Measurements from ENCODE around the gene CCL22.
"Not testable (repeated sequence)": the region's sequence is repeated elsewhere in the genome, so short reads cannot be mapped to it uniquely, and the experiment has no call there.

The CCL22 gene

DNA sequence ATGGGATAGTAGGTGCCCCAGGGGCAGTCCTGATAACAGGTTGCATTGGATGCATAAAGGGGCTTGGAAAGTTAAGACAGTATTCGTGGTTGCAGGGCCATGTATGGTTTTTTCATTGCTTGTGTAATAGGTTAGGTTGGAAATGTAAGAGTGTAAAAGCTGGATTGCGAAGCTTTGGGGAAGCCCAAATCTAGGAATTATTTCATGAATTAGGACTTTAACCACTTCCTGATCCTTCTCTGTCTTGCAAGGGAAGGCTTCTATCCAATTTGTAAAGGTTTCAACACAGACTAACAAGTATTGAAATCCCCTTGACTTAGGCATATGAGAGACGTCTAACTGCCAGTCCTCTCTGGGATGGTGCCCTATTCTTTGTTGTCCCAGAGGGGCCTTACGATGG lies 38.2 kb downstream of the CCL22 start:
- DNase-seq, result no peak

DNA sequence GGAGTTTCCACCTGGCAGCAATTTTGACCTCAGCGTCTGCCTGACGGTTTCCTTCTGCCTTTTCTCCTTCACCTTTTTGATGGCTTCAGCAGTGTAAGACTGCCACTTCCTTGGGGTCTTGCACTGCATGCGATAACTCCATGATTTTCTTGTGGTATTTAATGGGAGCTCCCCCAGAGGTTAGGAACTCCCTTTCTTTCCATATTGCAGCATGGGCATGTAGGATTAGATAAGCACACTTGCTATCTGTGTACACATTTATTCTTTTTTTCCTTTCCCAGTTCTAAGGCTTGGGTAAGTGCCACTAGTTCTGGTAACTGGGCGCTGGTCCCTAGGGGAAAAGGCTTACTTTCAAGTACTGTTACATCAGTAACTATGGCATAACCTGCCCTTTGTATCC lies 38.9 kb downstream of the CCL22 start:
- not testable (repeated sequence) for DNase-seq

DNA sequence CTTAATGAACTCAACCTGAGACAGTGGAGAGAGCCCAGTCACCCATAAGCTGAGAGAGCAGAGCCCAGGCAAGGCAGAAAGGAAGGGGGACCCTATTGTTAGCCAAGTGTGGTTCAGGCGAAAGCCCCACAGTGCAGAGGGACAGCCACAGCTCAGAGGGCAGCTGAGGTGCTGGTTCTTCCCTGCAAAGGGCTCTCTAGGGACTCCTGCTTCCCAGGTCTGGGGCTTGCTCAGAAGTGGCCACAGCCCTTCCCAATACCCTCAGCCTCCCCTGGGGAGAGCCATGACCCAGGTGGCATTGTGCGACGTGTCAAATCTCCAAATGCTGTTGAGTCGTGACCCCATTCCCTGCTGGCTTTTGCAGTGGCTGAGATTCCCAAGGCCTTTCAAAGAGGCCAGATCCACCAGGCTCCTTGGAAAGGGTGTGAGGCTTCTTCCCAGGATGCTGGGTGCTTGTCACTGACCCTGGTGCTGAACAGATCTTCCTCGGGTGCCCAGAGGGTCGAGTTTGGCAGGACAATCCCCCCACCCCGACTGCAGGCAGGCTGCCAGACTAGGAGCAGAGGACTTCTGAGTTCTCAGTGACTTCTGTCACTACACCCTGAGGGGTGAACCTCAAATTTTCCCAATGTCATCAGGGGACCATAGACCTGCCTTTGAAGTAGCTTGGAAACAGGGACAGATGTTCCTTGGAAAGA lies 43.5 kb downstream of the CCL22 start:
- no peak for DNase-seq

DNA sequence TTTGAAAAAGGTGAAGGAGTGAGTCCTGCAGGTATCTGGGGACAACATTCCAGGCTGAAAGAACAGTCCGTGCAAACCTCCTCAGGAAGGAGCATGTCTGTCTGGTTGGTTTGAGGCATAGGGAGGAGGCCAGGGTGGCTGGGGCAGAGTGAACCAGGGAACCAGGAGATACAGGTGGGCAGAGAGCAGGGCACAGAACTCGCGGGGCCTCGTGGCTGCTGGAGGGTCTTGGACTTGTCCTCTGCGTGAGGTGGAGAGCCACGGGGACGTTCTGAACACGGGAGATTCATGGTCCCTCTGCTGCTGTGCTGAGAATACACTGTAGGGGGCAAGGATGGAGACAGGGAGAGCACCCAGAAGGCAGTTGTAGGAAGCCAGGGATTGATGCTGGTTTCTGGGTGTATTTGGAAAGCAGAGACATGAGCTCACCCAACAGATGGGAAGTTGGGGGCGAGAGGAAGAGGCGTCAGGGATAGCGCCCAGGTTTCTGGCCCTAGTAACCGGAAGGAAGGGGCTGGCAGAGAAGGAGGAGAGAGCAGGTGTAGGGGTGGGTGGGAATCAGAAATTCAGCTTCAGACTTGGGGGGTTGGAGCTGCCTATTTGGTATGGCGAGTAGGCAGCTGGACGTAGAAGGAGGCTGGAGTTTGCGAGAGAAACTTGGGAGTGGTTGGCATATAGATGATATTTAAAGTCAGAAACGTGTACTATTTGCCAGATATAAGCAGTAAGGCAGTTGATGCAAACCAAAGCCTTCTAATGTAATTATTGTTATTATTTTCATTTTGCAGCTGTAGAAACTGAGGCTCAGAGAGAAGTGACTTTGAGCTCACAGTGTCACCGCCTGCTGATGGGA lies 45.6 kb downstream of the CCL22 start, which contains the start of gene CCL17:
Gene CCL17 (plus strand): TSS at position 803 of the 853 bp plus-strand sequence. CDS start 9,166 bp downstream, outside the sequence.
- no peak for DNase-seq

DNA sequence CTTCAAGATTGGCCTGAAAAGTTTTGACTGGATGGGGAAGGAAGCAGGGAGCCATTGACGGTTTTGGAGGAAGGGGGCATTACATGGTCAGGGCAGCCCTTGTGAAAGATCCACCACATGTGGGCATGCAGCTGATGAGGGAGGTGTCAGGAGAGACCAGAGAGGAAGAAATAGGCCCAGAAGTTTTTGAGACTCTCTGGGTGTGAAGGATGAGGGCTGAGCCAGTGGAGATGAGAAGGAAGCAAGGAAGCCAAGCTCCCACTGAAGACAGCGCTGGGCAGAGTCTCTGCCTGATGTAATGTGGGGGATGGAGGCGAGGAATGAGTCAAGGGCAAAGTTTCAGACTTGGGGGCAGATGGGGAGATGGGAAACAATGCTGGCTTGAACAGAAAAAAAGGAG lies 46.5 kb downstream of the CCL22 start:
- no peak for DNase-seq

DNA sequence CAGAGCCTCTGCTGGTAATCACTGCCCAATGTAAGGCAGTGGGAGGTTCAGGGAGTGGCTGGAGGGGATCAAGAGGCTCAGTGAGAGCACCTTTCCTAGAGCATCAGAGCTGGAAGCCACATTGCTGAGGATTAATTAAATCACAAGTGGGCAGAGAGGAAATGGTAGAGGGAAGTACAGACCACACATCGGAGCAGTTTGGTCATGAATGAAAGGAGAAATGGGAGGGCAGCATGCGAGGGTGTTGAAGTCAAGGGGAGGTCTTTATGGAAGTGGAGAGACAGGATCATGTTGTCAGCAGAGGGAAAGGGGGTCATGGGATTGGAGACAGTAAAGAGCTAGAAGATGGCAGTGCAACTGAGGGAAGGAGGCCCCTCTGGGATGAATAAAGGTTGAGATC lies 48.3 kb downstream of the CCL22 start:
- DNase-seq, result no peak

DNA sequence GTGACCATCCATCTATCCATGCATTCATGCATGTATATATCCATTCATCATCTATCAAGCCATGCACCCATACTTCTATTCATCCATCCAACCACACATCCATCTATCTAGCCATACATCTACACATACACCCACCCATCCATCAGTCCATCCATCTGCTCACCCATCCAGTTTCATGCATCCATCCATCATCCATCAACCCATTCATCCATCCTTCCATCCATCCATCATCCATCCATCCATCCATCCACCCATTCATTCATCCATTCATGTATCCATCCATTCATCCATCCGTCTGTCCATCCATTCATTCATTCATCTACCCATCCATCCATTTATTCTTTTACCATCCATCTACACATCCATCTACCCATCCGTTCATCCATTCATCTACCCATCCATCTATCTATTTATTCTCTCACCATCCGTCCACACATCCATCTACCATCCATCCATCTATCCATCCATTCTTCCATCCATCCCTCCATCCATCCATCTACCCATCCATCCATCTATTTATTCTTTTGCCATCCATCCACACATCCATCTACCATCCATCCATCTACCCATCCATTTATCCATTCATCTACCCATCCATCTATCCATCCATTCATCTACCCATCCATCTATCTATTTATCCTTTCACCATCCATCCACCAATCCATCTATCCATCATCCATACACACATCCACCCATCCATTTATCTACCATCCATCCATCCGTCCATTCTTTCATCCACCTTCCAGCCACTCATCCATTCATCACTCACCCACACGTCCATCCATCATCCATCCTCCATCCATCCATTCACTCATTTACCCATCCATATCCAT lies 49.2 kb downstream of the CCL22 start:
- no peak for DNase-seq

DNA sequence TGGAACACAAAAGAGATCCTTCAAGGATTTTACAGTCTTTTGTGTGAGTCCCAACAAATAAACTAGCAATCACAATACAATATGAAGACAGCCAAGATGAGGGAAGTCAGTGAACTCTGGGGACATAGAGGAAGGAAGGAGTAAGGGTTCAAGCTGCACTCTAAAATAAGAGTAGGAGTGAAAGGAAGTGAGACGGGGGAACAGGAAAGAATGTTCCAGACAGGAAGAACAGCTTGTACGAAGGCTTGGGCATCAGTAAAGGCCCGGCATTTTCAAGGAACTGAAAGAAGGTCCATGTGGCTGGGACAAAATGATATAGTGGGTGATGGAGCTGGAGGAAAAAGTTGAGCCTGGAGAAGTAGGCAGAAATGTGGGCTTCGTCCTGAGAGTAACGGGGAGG lies 50.5 kb downstream of the CCL22 start:
- DNase-seq, result no peak

DNA sequence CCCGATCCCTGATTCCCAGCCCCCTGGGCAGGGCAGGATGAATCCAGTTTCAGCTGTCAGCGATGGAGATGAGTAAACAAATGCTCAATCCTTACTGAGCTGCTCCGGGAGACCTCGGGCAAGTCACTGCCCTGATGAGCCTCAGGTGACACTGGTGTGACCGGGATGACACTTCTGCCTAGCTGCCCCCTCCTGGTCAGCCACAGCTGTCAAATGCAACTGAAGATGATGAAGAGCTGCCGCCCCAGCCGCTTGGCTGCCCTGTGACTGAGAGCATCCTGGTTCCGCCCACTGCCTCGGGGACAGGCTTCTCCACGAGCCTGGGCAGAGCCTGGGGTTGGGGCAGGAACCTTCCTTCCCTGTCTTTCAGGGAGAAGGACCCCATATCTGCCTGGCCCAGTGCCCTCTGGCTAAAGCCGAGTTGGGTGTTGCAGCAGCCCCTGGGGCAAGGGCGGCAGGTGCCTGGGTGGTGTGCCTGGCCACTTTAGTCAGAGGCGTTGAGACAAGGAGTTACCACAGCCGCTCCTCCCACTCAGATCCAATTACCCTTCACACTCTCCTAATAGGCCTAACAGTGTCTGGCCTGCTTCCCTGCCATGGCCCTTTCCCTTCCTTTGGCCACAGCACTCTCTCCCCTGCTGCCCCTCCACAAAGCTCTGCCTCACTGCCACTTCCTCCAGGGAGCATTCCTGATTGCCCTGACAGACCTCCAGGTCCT lies 51.4 kb downstream of the CCL22 start:
- DNase-seq, result no peak

DNA sequence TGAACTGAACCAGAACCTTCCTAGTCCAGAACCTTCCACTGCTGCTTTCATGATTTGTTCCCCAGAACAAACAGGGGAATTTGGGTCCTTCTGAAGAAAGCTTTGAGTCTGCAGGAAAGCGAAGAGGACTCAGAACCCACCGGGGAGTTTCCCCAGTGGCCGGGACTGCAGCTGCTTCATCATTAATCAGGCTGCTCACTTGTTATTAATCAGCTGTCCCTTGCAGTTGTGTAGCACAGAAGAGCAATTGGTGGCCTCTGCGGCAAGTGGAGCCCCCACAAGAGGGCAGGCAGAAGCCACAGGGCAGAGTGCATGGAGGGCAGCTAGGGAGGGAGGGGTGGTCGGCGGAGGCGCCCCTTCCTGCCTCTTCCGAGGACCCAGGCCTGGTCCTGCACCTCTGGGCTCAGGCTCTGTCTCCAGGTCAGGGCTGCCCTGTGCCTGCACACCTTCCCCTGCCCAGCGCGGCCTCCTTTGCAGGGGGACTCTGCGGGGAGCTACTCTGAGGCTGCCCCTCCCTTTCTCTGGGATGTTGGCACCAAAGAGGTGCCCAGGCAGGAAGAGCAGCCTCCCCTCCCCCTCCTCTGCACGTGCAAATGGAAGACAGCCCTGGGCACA lies 52.9 kb downstream of the CCL22 start:
- no peak for DNase-seq

DNA sequence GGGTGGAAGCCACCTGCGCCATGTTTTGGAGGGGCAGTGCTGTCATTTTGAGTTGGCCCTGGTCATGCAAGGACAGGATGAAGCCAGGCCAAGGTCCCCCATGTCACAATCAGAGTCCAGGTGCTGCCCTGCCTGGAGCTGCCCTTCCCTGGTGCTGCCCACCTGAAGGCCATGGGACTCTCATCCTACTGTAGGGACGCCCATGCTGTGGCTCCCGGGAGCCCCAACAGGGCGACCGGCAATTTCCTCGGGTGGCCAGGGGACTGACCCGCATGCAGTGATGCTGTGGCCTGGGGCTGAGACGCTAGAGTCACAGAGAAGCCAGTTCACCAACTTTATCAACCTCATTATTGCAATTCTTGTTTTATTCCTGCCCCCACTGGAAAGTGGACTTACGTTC lies 54.0 kb downstream of the CCL22 start:
- DNase-seq, result no peak

DNA sequence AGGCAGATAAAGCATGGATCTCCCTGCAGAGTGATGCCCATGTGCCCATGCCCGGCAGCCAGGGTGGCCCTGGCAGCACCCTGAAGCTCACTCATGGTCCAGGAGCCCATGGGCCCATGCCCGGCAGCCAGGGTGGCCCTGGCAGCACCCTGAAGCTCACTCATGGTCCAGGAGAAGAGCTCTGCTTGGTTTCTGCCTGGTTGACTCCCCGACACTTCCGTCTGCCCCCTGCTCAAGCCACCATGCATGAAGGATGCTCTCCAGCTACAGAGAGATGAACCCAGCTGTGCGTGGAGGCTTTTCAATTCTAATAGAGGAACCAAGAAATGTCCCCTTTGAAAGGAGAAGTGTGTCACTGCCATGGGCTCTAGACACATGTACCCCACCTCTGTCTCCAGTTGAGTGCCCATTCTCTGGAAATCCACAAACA lies 54.7 kb downstream of the CCL22 start:
- no peak for DNase-seq

DNA sequence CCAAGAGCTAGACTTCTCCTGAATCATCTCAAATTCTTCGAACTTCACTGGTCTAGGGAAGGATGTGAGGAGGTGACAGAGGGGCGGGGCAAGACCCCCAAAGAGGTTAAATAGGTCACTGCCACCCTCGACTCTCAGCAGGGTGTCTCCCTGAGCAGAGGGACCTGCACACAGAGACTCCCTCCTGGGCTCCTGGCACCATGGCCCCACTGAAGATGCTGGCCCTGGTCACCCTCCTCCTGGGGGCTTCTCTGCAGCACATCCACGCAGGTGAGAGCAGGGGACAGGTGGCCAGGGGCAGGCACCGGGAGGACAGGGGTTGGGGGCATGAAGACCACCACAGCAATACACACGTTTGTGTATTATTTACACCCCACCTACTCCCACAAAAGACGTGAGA lies 55.1 kb downstream of the CCL22 start:
- DNase-seq, result no peak

Data from AML-193 (cell line).